ENCODE measurements around the gene MAD1L1. TPM values are rescaled to one million over a fixed set of nuclear protein-coding genes. Genes with fewer than 3 reads are reported as not detected.

Gene MAD1L1
- total and polyA plus RNA-seq, 2 of the 4 experiments (the other 2 are of a cell fraction): 29.0 to 40.9 TPM

GRCh38 chr7:2193575-2194305 lies 39.0 kb downstream of the MAD1L1 start:
- Histone ChIP-seq H2AK9ac (replicated peaks; ENCODE audit: low read depth, low read length, poor library complexity) (no peak overlapping the region), H3K4me1 (ENCODE audit: control insufficient read depth, insufficient read depth, low read length) (no peaks in the 10 kb centered on the region), H3K79me1 (ENCODE audit: low read depth in 1 of 2, low read length in 2 of 2) (peaks cover 15 to 32% of the 10 kb centered on the region in 2 experiments; a peak in 3 of 4 replicates), H2AFZ (replicated peaks; ENCODE audit: low read length, poor library complexity) (no peak overlapping the region), H3K23ac (ENCODE audit: low read depth, low read length) (no peak overlapping the region), H3K4me2 (ENCODE audit: low read depth, low read length) (no peak overlapping the region), H3K4me3 (ENCODE audit: insufficient read depth, low read depth, low read length) (no peak overlapping the region), H4K91ac (ENCODE audit: insufficient read depth, low read depth, low read length) (no peak overlapping the region), H3K9me1 (ENCODE audit: insufficient read depth, low read length) (no peaks in the 10 kb centered on the region), H4K8ac (ENCODE audit: low read depth in 2 of 2, low read length in 2 of 2) (no peak overlapping the region), H3K18ac (ENCODE audit: low read depth, low read length) (no peak overlapping the region), H2BK20ac (ENCODE audit: low read depth, low read length) (no peak overlapping the region), H2BK120ac (ENCODE audit: low read depth, low read length) (no peak overlapping the region), H4K5ac (ENCODE audit: low read depth, low read length) (no peak overlapping the region), H3K36me3 (ENCODE audit: control insufficient read depth, insufficient read depth, low read length) (peaks cover 16% of the 10 kb centered on the region), H3K14ac (replicated peaks; ENCODE audit: low read depth, low read length) (no peak overlapping the region), H3K27ac (ENCODE audit: insufficient read depth, low read length) (no peak overlapping the region), H3K9me3 (ENCODE audit: control insufficient read depth, insufficient read depth, low read length) (no peaks in the 10 kb centered on the region; the same call in 1 of the 2 replicates), H4K20me1 (ENCODE audit: insufficient read depth, low read length) (no peaks in the 10 kb centered on the region), H2BK5ac (ENCODE audit: low read depth, low read length, poor library complexity, severe bottlenecking) (no peak overlapping the region), H2BK15ac (ENCODE audit: low read depth, low read length) (no peak overlapping the region), H3K27me3 (ENCODE audit: control insufficient read depth, insufficient read depth, low read length) (no peaks in the 10 kb centered on the region), H3K9ac (ENCODE audit: low read depth, low read length) (no peak overlapping the region), H2AK5ac (ENCODE audit: low read depth, low read length) (no peak overlapping the region), H3K56ac (ENCODE audit: extremely low read depth, insufficient read depth, low read length) (no peak overlapping the region), H3K4ac (ENCODE audit: low read depth, low read length) (no peak overlapping the region)
- dilution Hi-C loops (cut with HindIII; ENCODE audit: low sequenced_read_pairs, unreplicated experiment): no loop called here
- 83% methylated on average over 5 of the region's 19 CpGs; no CpG with 5 or more reads in 1 of the 2 experiments for WGBS, 2 experiments (ENCODE audit: extremely low coverage in 2 of 2, insufficient read length in 1 of 2)
- BruUV-seq (replicated peaks): no TSS peak
- no peak for ATAC-seq (ENCODE audit: low read depth)
- no peak for TF ChIP-seq CTCF (conservative IDR thresholded peaks at IDR 0.05; ENCODE audit: low read depth, low read length)
- TF ChIP-seq CHD1 (IDR thresholded peaks at IDR 0.05; ENCODE audit: low read depth, low read length): no peak
- no peak for TF ChIP-seq FOS (IDR thresholded peaks at IDR 0.05; ENCODE audit: low read depth, low read length)
- TF ChIP-seq RCOR1 (IDR thresholded peaks at IDR 0.05; ENCODE audit: insufficient replicate concordance, low read length): no peak
- TF ChIP-seq, protein P1, sequence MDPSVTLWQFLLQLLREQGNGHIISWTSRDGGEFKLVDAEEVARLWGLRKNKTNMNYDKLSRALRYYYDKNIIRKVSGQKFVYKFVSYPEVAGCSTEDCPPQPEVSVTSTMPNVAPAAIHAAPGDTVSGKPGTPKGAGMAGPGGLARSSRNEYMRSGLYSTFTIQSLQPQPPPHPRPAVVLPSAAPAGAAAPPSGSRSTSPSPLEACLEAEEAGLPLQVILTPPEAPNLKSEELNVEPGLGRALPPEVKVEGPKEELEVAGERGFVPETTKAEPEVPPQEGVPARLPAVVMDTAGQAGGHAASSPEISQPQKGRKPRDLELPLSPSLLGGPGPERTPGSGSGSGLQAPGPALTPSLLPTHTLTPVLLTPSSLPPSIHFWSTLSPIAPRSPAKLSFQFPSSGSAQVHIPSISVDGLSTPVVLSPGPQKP (IDR thresholded peaks at IDR 0.05; ENCODE audit: borderline replicate concordance, low read depth, low read length): no peak
- TF ChIP-seq RFX5 (IDR thresholded peaks at IDR 0.05; ENCODE audit: low read depth, low read length): no peak
- no peak for TF ChIP-seq MXI1 (IDR thresholded peaks at IDR 0.05; ENCODE audit: borderline replicate concordance, low read depth, low read length)
- no peak for TF ChIP-seq MAZ (IDR thresholded peaks at IDR 0.05; ENCODE audit: borderline replicate concordance, low read depth, low read length)
- TF ChIP-seq RAD21 (IDR thresholded peaks at IDR 0.05; ENCODE audit: low read length): no peak
- TF ChIP-seq, protein P2, sequence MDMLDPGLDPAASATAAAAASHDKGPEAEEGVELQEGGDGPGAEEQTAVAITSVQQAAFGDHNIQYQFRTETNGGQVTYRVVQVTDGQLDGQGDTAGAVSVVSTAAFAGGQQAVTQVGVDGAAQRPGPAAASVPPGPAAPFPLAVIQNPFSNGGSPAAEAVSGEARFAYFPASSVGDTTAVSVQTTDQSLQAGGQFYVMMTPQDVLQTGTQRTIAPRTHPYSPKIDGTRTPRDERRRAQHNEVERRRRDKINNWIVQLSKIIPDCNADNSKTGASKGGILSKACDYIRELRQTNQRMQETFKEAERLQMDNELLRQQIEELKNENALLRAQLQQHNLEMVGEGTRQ (IDR thresholded peaks at IDR 0.05; ENCODE audit: low read depth, low read length): no peak
- no peak for TF ChIP-seq SMC3 (IDR thresholded peaks at IDR 0.05; ENCODE audit: low read depth, low read length)
- no peak for TF ChIP-seq BHLHE40 (IDR thresholded peaks at IDR 0.05; ENCODE audit: low read depth, low read length)
- TF ChIP-seq MAFK (IDR thresholded peaks at IDR 0.05; ENCODE audit: low read depth, low read length): no peak
- TF ChIP-seq NFE2L2 (IDR thresholded peaks at IDR 0.05; ENCODE audit: low read depth, low read length): no peak
- TF ChIP-seq POLR2A (IDR thresholded peaks at IDR 0.05; ENCODE audit: low read depth, low read length): no peak
- no peak for TF ChIP-seq CEBPB (IDR thresholded peaks at IDR 0.05; ENCODE audit: low read depth, low read length)
- in situ Hi-C loops (cut with MboI; ENCODE audit: low sequenced_read_pairs): no loop called here
- intact Hi-C loops (cut with micrococcal nuclease): no loop called here
- CTCF ChIA-PET: no interaction called here
- no peak for DNase-seq
- POLR2A ChIA-PET (ENCODE audit: unreplicated experiment): no interaction called here
